Bronchial epithelial cell (primary cell): ENCODE measurements around the gene OR51I2. TPM values are rescaled to one million over a fixed set of nuclear protein-coding genes. Genes with fewer than 3 reads are reported as not detected.

Source experiments
- DNase-seq: peaks from one replicate; pipeline ENCODE4 v3.0.0-alpha.2; 2010; ENCODE audit warnings: low read depth
- FAIRE-seq: peaks from 2 replicates; lab custom pipeline; 2011; peaks lifted over from hg19 to GRCh38; lab: Jason Lieb, UNC
- H3K27me3 ChIP-seq: 2 replicates; pipeline ENCODE4 v1.5.1; 2011; ENCODE audit warnings: low read length; ENCODE audit not compliant: control insufficient read depth, insufficient read depth
- H3K36me3 ChIP-seq: 2 replicates; pipeline ENCODE4 v1.5.1; 2011; ENCODE audit warnings: low read length; ENCODE audit not compliant: control insufficient read depth, insufficient read depth
- H3K4me3 ChIP-seq: 2 replicates; pipeline ENCODE4 v1.5.1; 2011; ENCODE audit warnings: mild to moderate bottlenecking, low read depth, low read length, control low read depth
- CTCF ChIP-seq: IDR thresholded peaks from 2 replicates; pipeline ENCODE4 v1.5.1; 2011; ENCODE audit warnings: mild to moderate bottlenecking, moderate library complexity, low read length, control low read depth, inconsistent platforms; ENCODE audit not compliant: insufficient read depth, severe bottlenecking
- total RNA-seq: library from RNA; depleted of rRNA; stranded (reverse); fragments of >200 nt; gene quantifications from 2 replicates; pipeline ENCODE4 v1.2.1, GENCODE V29; 2014

The OR51I2 gene
- total RNA-seq, 1 donor from 2014 or later = not detected

DNA sequence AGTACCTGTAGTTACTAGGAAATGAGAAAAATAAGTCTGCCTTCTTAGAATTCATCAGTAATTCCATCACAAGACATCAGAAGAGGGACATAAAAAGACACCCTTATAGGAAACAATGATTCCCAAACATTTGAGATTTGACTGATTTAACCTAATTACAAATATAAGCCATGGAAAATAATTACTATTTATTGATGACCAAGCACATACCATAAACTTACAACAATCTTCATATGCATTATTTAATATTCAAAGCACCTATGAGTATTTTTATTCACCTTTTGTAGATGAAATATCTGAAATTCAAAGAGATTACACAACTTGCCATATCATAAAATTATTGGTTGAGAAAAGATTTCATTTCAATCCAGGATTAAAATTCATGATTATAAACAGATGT lies 24.8 kb downstream of the OR51I2 start:
- Histone ChIP-seq H3K36me3 (no peaks in the 10 kb centered on the region), H3K27me3 (no peaks in the 10 kb centered on the region), H3K4me3 (no peak overlapping the region)
- no peak for FAIRE-seq
- no peak for DNase-seq
- no peak for TF ChIP-seq CTCF

DNA sequence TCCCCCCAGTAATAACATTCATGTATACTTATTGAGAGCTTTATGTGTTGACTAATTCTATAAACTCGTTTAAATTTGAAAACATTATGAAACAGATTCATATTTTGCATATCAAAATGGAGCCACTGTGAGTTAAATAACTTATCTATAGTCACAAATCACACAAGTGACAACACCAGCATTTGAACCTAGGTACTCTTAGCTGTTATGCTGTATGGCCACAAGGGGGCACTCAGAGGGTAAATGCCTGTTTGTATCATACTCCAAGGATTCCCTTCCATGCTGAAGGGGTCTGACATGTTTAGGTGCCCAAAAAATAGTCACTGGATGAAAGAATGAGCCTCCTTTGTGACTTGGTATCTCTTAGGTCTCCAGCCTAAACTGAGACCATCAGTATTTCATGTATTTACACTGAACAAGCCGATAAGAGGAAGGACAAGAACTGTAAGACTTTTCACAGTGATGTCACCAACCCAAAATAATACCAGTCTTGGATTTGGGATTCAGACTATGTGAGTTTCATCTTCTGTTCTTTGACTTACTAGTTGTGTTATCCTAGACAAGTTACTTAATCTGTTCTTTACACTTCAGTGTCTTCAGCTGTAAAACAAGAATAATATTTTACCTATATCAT lies 27.2 kb downstream of the OR51I2 start:
- peak; percentile 70 for TF ChIP-seq CTCF
- peak; percentile 13 for FAIRE-seq
- Histone ChIP-seq H3K4me3 (no peak overlapping the region), H3K27me3 (no peaks in the 10 kb centered on the region), H3K36me3 (no peaks in the 10 kb centered on the region)
- peak; percentile 48 for DNase-seq

GRCh38 chr11:5486003-5486402 lies 36.9 kb downstream of the OR51I2 start:
- no peak for TF ChIP-seq CTCF
- Histone ChIP-seq H3K4me3 (no peak overlapping the region), H3K27me3 (no peaks in the 10 kb centered on the region), H3K36me3 (no peaks in the 10 kb centered on the region)
- no peak for FAIRE-seq
- DNase-seq = no peak

GRCh38 chr11:5486421-5486820 lies 37.3 kb downstream of the OR51I2 start:
- Histone ChIP-seq H3K27me3 (no peaks in the 10 kb centered on the region), H3K4me3 (no peak overlapping the region), H3K36me3 (no peaks in the 10 kb centered on the region)
- DNase-seq = no peak
- FAIRE-seq = no peak
- no peak for TF ChIP-seq CTCF

- H3K27me3 ChIP-seq = no peaks in the 10 kb centered on the region
- FAIRE-seq = no peak
- no peak for TF ChIP-seq CTCF
- no peak for DNase-seq
- H3K4me3 ChIP-seq = no peak within 1 kb of the TSS
- H3K36me3 ChIP-seq = no peaks in the 10 kb centered on the region
These were observed 39.3 kb downstream of the OR51I2 start, which contains the start of gene OR52D1 for GRCh38 chr11:5488385-5488784. TSS of gene OR52D1 (plus strand) at chr11:5488685. CDS start at chr11:5488707, 22 bp downstream.
